Testis (tissue), 3 donors: Measurements from ENCODE around the gene IFNA21. TPM values are rescaled to one million over a fixed set of nuclear protein-coding genes. Genes with fewer than 3 reads are reported as not detected.
"Not testable (repeated sequence)": the region's sequence is repeated elsewhere in the genome, so short reads cannot be mapped to it uniquely, and the experiment has no call there.

Experiments used
- DNase-seq: peaks from one replicate; pipeline ENCODE4 v3.0.0-alpha.2; 2019
- H3K27ac ChIP-seq, 2 donors: fragments of 200-600 bp; sonication (generic); one replicate each; pipeline ENCODE4 v1.5.1; 2019
- H3K27me3 ChIP-seq: fragments of 200-600 bp; sonication (generic); one replicate; pipeline ENCODE4 v1.5.1; 2019
- H3K36me3 ChIP-seq: fragments of 200-600 bp; sonication (generic); one replicate; pipeline ENCODE4 v1.5.1; 2017; ENCODE audit warnings: low read depth; ENCODE audit errors: missing control alignments
- H3K4me1 ChIP-seq: fragments of 200-600 bp; sonication (generic); one replicate; pipeline ENCODE4 v1.5.1; 2019
- H3K4me3 ChIP-seq, 2 donors: fragments of 200-600 bp; sonication (generic); one replicate each; pipeline ENCODE4 v1.5.1; 2017 to 2019
- H3K9me3 ChIP-seq: fragments of 200-600 bp; sonication (generic); one replicate; pipeline ENCODE4 v1.5.1; 2017
- POLR2A ChIP-seq: fragments of 450-650 bp; IDR thresholded peaks from one replicate; pipeline ENCODE4 v1.6.1; 2017; ENCODE audit warnings: antibody characterized with exemption, mild to moderate bottlenecking, moderate library complexity
- WGBS, 2 donors: methylation state at CpG; one replicate each; pipeline ENCODE4 v1.1.5; 2018; 5-methylcytosine and 5-hydroxymethylcytosine counted together
- intact Hi-C: fragments of 100-400 bp; cut with DNase I; formaldehyde crosslinking; loops from one replicate; pipeline ENCODE4 v1.15.1; 2023; ENCODE audit warnings: low total_unique reads
- polyA plus RNA-seq: library from polyadenylated mRNA; stranded (reverse); fragments of 350-450 nt; fragmentation: Illumina TruSeq; extraction: RNeasy Lipid Tissue Mini Kit (QIAGEN cat#74804); gene quantifications from one replicate; pipeline ENCODE4 v1.2.3, GENCODE V29; 2014; ENCODE audit warnings: low read depth, low replicate concordance; ENCODE audit not compliant: insufficient read depth
- total RNA-seq, 2 donors: library from RNA; depleted of rRNA; stranded (reverse); fragments of >200 nt; gene quantifications; one replicate each; pipeline ENCODE4 v1.2.3, GENCODE V29; 2016
- TF ChIP-seq, protein P1 (sequence below), 3 experiments: fragments of 450-650 bp in 2 of 3; fragments of 200-600 bp in 1 of 3; sonication (generic) in 1 of 3; IDR thresholded peaks; one replicate each; pipeline ENCODE4 v1.5.1; 2016 to 2019; ENCODE audit warnings: antibody characterized with exemption in 3 of 3, mild to moderate bottlenecking in 2 of 3, moderate library complexity in 1 of 3

The IFNA21 gene
- total and polyA plus RNA-seq, 3 donors from 2014 or later: not detected

DNA sequence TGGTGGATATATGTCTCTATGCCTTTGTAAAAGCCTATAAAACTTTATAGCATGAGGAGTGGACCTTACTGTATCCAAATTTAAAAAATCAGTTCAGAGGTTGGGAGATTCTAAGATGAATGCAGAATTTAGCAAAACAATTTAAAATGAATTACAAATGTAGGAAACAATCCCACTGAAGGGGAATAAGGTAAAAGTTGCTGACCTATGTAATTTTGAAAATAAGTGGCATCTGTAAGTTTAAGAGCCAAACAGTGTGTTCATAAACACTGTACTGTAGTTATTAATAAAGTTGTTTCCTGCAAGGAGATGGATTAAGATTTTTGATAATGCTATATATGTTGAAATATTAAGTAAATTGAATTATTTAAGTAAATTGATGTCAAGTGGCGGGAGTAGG, 29.4 kb downstream of the IFNA21 start:
- no peak overlapping the region for H3K4me3 ChIP-seq
- no peaks in the 10 kb centered on the region for H3K36me3 ChIP-seq
- no peak for TF ChIP-seq POLR2A
- TF ChIP-seq, protein P1, sequence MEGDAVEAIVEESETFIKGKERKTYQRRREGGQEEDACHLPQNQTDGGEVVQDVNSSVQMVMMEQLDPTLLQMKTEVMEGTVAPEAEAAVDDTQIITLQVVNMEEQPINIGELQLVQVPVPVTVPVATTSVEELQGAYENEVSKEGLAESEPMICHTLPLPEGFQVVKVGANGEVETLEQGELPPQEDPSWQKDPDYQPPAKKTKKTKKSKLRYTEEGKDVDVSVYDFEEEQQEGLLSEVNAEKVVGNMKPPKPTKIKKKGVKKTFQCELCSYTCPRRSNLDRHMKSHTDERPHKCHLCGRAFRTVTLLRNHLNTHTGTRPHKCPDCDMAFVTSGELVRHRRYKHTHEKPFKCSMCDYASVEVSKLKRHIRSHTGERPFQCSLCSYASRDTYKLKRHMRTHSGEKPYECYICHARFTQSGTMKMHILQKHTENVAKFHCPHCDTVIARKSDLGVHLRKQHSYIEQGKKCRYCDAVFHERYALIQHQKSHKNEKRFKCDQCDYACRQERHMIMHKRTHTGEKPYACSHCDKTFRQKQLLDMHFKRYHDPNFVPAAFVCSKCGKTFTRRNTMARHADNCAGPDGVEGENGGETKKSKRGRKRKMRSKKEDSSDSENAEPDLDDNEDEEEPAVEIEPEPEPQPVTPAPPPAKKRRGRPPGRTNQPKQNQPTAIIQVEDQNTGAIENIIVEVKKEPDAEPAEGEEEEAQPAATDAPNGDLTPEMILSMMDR (IDR thresholded peaks at IDR 0.05): no peak
- 91 to 98% methylated on average over 1 of the region's 1 CpG for WGBS, 2 donors
- DNase-seq: no peak
- intact Hi-C loops: no loop called here
- H3K9me3 ChIP-seq: no peaks in the 10 kb centered on the region
- H3K4me1 ChIP-seq: no peaks in the 10 kb centered on the region
- H3K27me3 ChIP-seq: no peaks in the 10 kb centered on the region
- H3K27ac ChIP-seq: no peak overlapping the region

DNA sequence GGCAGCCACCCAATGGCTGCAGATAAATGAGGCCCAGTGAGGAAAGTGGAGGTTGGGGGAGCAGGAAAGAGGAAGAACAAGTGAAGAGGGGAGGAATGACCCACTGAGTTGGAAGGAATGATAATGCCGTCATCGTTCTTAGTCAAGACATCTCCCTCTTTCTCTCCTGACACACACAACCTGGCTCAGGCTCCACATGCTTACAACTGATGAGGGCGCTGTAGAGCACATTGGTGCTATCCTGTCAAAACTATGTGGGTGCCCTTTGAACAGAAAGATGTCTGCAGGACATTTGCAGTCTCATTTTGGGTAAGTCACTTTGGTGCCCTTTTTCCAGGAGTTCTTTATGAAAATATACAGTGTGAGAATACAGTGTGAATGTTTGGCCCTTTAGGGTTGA, 30.7 kb downstream of the IFNA21 start:
- intact Hi-C loops: no loop called here
- WGBS, 2 donors: 63 to 83% methylated on average over 3 of the region's 3 CpGs
- H3K9me3 ChIP-seq: no peaks in the 10 kb centered on the region
- H3K36me3 ChIP-seq: no peaks in the 10 kb centered on the region
- no peaks in the 10 kb centered on the region for H3K27me3 ChIP-seq
- H3K4me3 ChIP-seq: no peak overlapping the region
- DNase-seq: no peak
- H3K27ac ChIP-seq: no peak overlapping the region
- no peaks in the 10 kb centered on the region for H3K4me1 ChIP-seq
- TF ChIP-seq, protein P1 (IDR thresholded peaks at IDR 0.05): no peak
- TF ChIP-seq POLR2A: no peak

DNA sequence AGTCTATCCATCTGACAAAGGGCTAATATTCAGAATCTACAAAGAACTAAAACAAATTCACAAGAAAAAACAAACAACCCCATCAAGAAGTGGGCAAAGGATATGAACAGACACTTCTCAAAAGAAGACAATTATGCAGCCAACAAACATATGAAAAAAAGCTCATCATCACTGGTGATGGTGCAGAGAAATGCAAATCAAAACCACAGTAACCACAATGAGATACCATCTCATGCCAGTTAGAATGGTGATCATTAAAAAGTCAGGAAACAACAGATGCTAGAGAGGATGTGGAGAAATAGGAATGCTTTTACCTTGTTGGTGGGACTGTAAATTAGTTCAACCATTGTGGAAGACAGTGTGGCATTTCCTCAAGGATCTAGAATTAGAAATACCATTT, 38.3 kb downstream of the IFNA21 start:
- intact Hi-C loops, H3K9me3 ChIP-seq, H3K4me1 ChIP-seq, H3K27ac ChIP-seq, H3K36me3 ChIP-seq, H3K4me3 ChIP-seq, DNase-seq, H3K27me3 ChIP-seq: not testable (repeated sequence)

DNA sequence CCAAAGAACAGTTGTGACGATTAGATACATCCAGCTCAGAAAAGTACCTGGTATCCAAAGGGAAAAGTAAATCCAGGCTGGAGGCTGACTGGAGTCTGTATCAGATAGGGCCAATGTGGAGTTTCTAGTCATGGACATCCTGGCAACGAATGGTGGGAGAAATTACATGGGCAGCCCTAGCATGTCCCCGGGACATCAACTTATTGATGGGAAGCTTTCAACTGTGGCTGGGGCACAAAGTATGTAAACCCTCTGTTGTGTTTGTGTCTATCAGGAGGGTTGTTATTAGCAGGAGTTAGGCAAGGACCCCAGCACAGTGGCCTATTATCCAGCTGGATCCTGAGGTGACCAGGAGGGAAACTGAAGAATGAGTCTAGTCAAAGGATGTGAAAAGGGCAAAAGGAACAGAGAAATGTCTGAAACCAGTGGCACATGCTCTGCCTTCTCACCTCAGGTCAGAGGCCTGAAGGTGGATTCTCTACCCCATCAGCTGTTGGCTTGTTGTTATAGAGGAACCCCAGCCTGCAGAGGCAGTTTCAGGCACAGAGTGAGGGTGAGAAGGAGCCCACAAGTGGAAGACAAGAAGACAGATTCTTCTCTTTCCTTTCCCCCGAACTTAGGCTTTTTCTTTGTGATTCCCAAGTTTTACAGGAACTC, 44.7 kb downstream of the IFNA21 start:
- WGBS, 2 donors: 77 to 95% methylated on average over 4 of the region's 4 CpGs
- Histone ChIP-seq H3K27me3 (no peaks in the 10 kb centered on the region), H3K4me3 (no peak overlapping the region), H3K4me1 (no peaks in the 10 kb centered on the region), H3K9me3 (no peaks in the 10 kb centered on the region), H3K27ac (no peak overlapping the region), H3K36me3 (no peaks in the 10 kb centered on the region)
- TF ChIP-seq POLR2A: no peak
- TF ChIP-seq, protein P1 (IDR thresholded peaks at IDR 0.05): no peak
- no peak for DNase-seq
- intact Hi-C loops: no loop called here

DNA sequence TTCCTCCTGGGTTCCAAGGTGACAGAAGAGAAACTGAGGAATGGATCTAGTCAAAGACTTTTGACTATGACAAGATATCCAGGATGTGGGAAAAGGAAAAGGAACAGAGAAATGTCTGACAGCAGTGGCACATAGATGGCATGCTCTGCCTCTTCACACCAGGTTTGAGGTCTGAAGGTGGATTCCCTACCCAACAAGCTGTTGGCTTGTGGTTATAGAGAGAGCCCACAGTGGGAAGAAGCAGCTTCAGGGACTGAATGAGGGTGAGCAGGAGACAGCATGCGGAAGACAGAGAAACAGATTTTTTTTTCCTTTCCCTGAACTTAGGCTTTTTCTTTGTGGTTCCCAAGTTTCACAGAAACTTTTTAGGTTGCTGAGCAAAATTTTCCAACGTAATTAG, 45.4 kb downstream of the IFNA21 start:
- intact Hi-C loops: no loop called here

More for the DNA sequence above, 45.4 kb downstream of the IFNA21 start:
- WGBS, 2 donors: 69 to 74% methylated on average over 2 of the region's 2 CpGs
- no peaks in the 10 kb centered on the region for H3K9me3 ChIP-seq
- no peak overlapping the region for H3K27ac ChIP-seq
- no peaks in the 10 kb centered on the region for H3K4me1 ChIP-seq
- TF ChIP-seq, protein P1 (IDR thresholded peaks at IDR 0.05): no peak
- TF ChIP-seq POLR2A: no peak
- no peak overlapping the region for H3K4me3 ChIP-seq
- no peaks in the 10 kb centered on the region for H3K27me3 ChIP-seq
- no peak for DNase-seq
- H3K36me3 ChIP-seq: no peaks in the 10 kb centered on the region
